GM12878 (cell line): ENCODE results near the gene ZNF239. TPM values are rescaled to one million over a fixed set of nuclear protein-coding genes. Genes with fewer than 3 reads are reported as not detected.

Source experiments
- ASH2L ChIP-seq: fragments of 300-600, 200-600 bp; sonication (generic); IDR thresholded peaks from 2 replicates; pipeline ENCODE4 v1.6.1; 2017; ENCODE audit warnings: low read depth, mild to moderate bottlenecking, borderline replicate concordance
- CREB1 ChIP-seq: IDR thresholded peaks from 2 replicates; pipeline ENCODE4 v1.6.1; 2012; ENCODE audit warnings: low read depth, mild to moderate bottlenecking, inconsistent platforms
- CUX1 ChIP-seq: IDR thresholded peaks from 2 replicates; pipeline ENCODE4 v1.6.1; 2012; ENCODE audit warnings: improper control_type of control experiment, low read depth, low read length; ENCODE audit not compliant: insufficient replicate concordance
- HDGF ChIP-seq: fragments of 450-650 bp; IDR thresholded peaks from 2 replicates; pipeline ENCODE4 v1.6.1; 2016; ENCODE audit warnings: antibody characterized with exemption
- IRF5 ChIP-seq: fragments of 450-650 bp; IDR thresholded peaks from 2 replicates; pipeline ENCODE4 v1.6.1; 2017; ENCODE audit warnings: borderline replicate concordance
- MLLT1 ChIP-seq: fragments of 450-650 bp; IDR thresholded peaks from 2 replicates; pipeline ENCODE4 v1.6.1; 2016; ENCODE audit warnings: mild to moderate bottlenecking
- MYB ChIP-seq: fragments of 150-350 bp; IDR thresholded peaks from 2 replicates; pipeline ENCODE4 v1.6.1; 2014; ENCODE audit warnings: mild to moderate bottlenecking, low read depth, low read length, borderline replicate concordance
- NFYA ChIP-seq: IDR thresholded peaks from 2 replicates; pipeline ENCODE4 v1.6.1; 2011; ENCODE audit warnings: low read depth, mild to moderate bottlenecking, low read length, improper control_type of control experiment, borderline replicate concordance
- NRF1 ChIP-seq: conservative IDR thresholded peaks from 2 replicates; pipeline ENCODE4 v1.6.1; 2011; ENCODE audit warnings: mild to moderate bottlenecking, low read depth, low read length, improper control_type of control experiment
- POLR2A ChIP-seq: IDR thresholded peaks from 2 replicates; pipeline ENCODE4 v1.6.1; 2011; ENCODE audit warnings: low read depth, mild to moderate bottlenecking, low read length
- POLR2AphosphoS5 ChIP-seq: IDR thresholded peaks from 2 replicates; pipeline ENCODE4 v1.6.1; 2011; ENCODE audit warnings: mild to moderate bottlenecking, low read length, inconsistent platforms
- RAD21 ChIP-seq: IDR thresholded peaks from 2 replicates; pipeline ENCODE4 v1.6.1; 2011; ENCODE audit warnings: mild to moderate bottlenecking, low read depth, low read length, moderate library complexity; ENCODE audit not compliant: insufficient read depth
- SUZ12 ChIP-seq: fragments of 200-600 bp; sonication (generic); IDR thresholded peaks from one replicate; pipeline ENCODE4 v1.6.1; 2018; ENCODE audit warnings: antibody characterized with exemption, mild to moderate bottlenecking; ENCODE audit not compliant: unreplicated experiment
- ZNF24 ChIP-seq: fragments of 450-650 bp; IDR thresholded peaks from 2 replicates; pipeline ENCODE4 v1.6.1; 2017; ENCODE audit warnings: antibody characterized with exemption, mild to moderate bottlenecking
- polyA plus RNA-seq, 11 experiments: library from polyadenylated mRNA; depleted of rRNA in 4 of 11; unstranded in 6 of 11; stranded (reverse) in 5 of 11; fragments of >200 nt; fragmentation: Nextera tagmentation in 4 of 11; fragmentation: Illumina TruSeq in 1 of 11; extraction: Ambion mirVana in 4 of 11; extraction: Trizol in 1 of 11; gene quantifications; 1 replicate in 1 of 11; 2 replicates in 10 of 11; pipeline versions ENCODE4 v1.2.1 to v1.2.3, GENCODE V29; 2011 to 2016; ENCODE audit warnings: inconsistent platforms in 2 of 11, missing spikeins in 2 of 11, low read depth in 1 of 11
- total RNA-seq, 4 experiments: library from RNA; depleted of rRNA in 3 of 4; stranded (reverse); fragments of >200 nt in 3 of 4; fragmentation: Illumina TruSeq in 1 of 4; extraction: Trizol in 1 of 4; gene quantifications; 2 replicates each; pipeline versions ENCODE4 v1.2.1 to v1.2.3, GENCODE V29; 2013 to 2021
- TF ChIP-seq, protein P1 (sequence below): IDR thresholded peaks from 2 replicates; pipeline ENCODE4 v1.6.1; 2011; ENCODE audit warnings: borderline replicate concordance, low read depth, mild to moderate bottlenecking, moderate library complexity, low read length; ENCODE audit not compliant: insufficient read depth, poor library complexity, severe bottlenecking
- TF ChIP-seq, protein P2 (sequence below): IDR thresholded peaks from 2 replicates; pipeline ENCODE4 v1.6.1; 2011; ENCODE audit warnings: borderline replicate concordance, low read depth, mild to moderate bottlenecking, moderate library complexity, mixed read lengths, low read length; ENCODE audit not compliant: insufficient read depth; ENCODE audit errors: extremely low read length

ZNF239 gene
- total and polyA plus RNA-seq, 10 of the 15 experiments (the other 5 are each of a cell fraction or from before 2014, with no cell fraction given): 0.12 to 0.75 (median 0.43) TPM

GRCh38 chr10:43606323-43607198, 32.1 kb upstream of the ZNF239 start, which contains the start of gene ZNF485 (continued):
- TF ChIP-seq CUX1: no peak
- no peak for TF ChIP-seq MYB
- TF ChIP-seq ASH2L: 0 out of 2 replicates have a peak, but pooled peaks have one; percentile 55
- peak; percentile 82; the same call in 1 of the 2 replicates for TF ChIP-seq POLR2AphosphoS5
- no peak for TF ChIP-seq CREB1
- no peak for TF ChIP-seq ZNF24
- no peak for TF ChIP-seq IRF5
- no peak for TF ChIP-seq RAD21
- TF ChIP-seq, protein P1, sequence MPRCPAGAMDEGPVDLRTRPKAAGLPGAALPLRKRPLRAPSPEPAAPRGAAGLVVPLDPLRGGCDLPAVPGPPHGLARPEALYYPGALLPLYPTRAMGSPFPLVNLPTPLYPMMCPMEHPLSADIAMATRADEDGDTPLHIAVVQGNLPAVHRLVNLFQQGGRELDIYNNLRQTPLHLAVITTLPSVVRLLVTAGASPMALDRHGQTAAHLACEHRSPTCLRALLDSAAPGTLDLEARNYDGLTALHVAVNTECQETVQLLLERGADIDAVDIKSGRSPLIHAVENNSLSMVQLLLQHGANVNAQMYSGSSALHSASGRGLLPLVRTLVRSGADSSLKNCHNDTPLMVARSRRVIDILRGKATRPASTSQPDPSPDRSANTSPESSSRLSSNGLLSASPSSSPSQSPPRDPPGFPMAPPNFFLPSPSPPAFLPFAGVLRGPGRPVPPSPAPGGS: no peak
- TF ChIP-seq, protein P2, sequence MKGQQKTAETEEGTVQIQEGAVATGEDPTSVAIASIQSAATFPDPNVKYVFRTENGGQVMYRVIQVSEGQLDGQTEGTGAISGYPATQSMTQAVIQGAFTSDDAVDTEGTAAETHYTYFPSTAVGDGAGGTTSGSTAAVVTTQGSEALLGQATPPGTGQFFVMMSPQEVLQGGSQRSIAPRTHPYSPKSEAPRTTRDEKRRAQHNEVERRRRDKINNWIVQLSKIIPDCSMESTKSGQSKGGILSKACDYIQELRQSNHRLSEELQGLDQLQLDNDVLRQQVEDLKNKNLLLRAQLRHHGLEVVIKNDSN: peak; percentile 55
- no peak for TF ChIP-seq NRF1
- no peak for TF ChIP-seq SUZ12
- no peak for TF ChIP-seq HDGF
- TF ChIP-seq MLLT1: no peak
- no peak for TF ChIP-seq NFYA
- peak; percentile 94 for TF ChIP-seq POLR2A
